AG04449 (cell line): ENCODE data around the gene MINDY3.

Experiments
- CTCF ChIA-PET: fragments of 350-600 bp; formaldehyde crosslinking; extraction: SDS; loops from one replicate; lab custom pipeline; 2021; ENCODE audit warnings: antibody characterized with exemption; lab: Yijun Ruan, JAX
- POLR2A ChIA-PET: fragments of 400-600, 350-600 bp; formaldehyde crosslinking; extraction: SDS; loops from one replicate; lab custom pipeline; 2020; ENCODE audit warnings: antibody characterized with exemption, inconsistent platforms; lab: Yijun Ruan, JAX
- DNase-seq: peaks from one replicate; pipeline ENCODE4 v3.0.0-alpha.2; 2010; ENCODE audit warnings: low read depth, low spot score
- H3K4me3 ChIP-seq: 2 replicates; pipeline ENCODE4 v1.5.1; 2011; ENCODE audit warnings: low read depth, mild to moderate bottlenecking, control low read depth, low read length
- CTCF ChIP-seq: IDR thresholded peaks from one replicate; pipeline ENCODE4 v1.5.1; 2011; ENCODE audit warnings: mild to moderate bottlenecking, moderate library complexity, low read length, control low read depth, inconsistent platforms; ENCODE audit not compliant: insufficient read depth; ENCODE audit errors: missing control alignments

The MINDY3 gene

DNA sequence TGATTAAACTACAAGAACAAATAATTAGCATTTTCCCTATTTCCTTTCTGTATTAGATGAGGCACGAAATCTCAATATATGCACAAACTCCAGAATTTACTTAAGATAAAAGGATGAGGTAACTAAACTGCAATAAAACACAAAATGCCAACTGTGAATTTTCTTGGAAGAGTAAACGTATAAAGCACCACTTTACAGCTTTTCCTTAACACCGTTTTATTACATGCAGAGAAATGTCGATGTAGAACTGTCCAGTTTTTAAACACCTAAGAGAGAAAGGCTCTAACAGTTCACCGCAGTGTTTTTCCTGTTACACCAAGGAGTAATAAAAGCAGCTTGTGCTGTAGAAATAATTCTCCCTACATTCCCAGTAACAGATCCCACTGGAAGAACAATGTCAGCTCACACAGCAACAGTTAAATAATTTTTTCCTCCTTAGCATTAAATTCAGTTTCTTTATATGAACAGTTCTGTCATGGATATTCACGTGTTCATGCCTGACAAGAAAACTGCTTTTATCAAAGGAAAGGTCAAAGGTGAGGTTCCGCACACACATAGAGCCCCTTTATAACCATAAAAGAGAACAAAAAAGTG, 52.0 kb downstream of the MINDY3 start:
- CTCF ChIA-PET, result interaction anchor here (0.6 to 1.6 kb wide), 5 partner anchors 16 to 389 kb away, joined by 3 read pairs; no protein-coding TSS in a partner anchor
- H3K4me3 ChIP-seq, result no peak overlapping the region
- no peak for TF ChIP-seq CTCF
- no peak for DNase-seq
- POLR2A ChIA-PET, result interaction anchor here (0.6 kb wide), 1 partner anchor 1265 kb away, joined by 3 read pairs; no protein-coding TSS in a partner anchor

- TF ChIP-seq CTCF, result no peak
- CTCF ChIA-PET, result interaction anchor here (0.7 to 1.9 kb wide), 4 partner anchors 11 to 220 kb away, joined by 3 to 7 read pairs (median 3); no protein-coding TSS in a partner anchor
- no peak overlapping the region for H3K4me3 ChIP-seq
- POLR2A ChIA-PET, result no interaction called here
- no peak for DNase-seq
These were observed 54.8 kb downstream of the MINDY3 start for GRCh38 chr10:15805395-15806058.

GRCh38 chr10:15804109-15804508, 56.2 kb downstream of the MINDY3 start:
- CTCF ChIA-PET, result interaction anchor here (1.0 to 1.5 kb wide), 3 partner anchors 14 to 369 kb away, joined by 3 read pairs; no protein-coding TSS in a partner anchor
- POLR2A ChIA-PET, result no interaction called here
- no peak for DNase-seq
- TF ChIP-seq CTCF, result no peak
- no peak overlapping the region for H3K4me3 ChIP-seq

DNA sequence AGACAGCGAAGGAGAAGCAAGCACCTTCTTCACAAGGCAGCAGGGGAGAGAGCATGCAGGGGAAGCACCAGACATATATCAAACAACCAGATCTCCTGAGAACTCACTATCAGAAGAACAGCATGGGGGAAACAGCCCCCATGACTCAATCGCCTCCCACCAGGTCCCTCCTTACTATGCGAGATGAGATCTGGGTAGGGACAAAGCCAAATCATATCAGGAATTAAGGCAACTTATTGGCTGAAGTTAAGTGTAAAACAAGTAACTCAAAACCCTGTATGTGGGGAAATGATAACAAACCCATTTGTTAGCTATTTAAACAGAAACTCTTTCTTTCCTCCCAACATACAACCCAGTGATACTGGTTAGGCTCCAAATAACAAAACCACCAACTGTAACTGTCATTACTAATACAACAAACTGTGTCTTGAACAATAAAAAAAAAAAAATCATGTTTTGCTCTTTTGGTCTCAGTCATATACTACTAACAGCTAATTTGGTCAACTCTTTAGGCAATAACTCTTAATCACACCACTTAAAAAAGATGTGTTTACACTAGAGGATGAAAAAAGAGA, 57.8 kb downstream of the MINDY3 start:
- no peak for DNase-seq
- CTCF ChIA-PET, result interaction anchor here (0.6 to 1.5 kb wide), 2 partner anchors 24 to 374 kb away, joined by 3 to 4 read pairs; no protein-coding TSS in a partner anchor
- POLR2A ChIA-PET, result no interaction called here
- no peak for TF ChIP-seq CTCF
- no peak overlapping the region for H3K4me3 ChIP-seq

- POLR2A ChIA-PET, result no interaction called here
- CTCF ChIA-PET, result interaction anchor here (1.5 kb wide), 1 partner anchor 25 kb away, joined by 3 read pairs; no protein-coding TSS in a partner anchor
- no peak overlapping the region for H3K4me3 ChIP-seq
- no peak for DNase-seq
- TF ChIP-seq CTCF, result no peak
These were observed 58.7 kb downstream of the MINDY3 start for GRCh38 chr10:15801641-15802040.

GRCh38 chr10:15801147-15801546, 59.2 kb downstream of the MINDY3 start:
- H3K4me3 ChIP-seq, result no peak overlapping the region
- CTCF ChIA-PET, result interaction anchor here (1.0 to 1.5 kb wide), 2 partner anchors 9 to 25 kb away, joined by 3 read pairs; no protein-coding TSS in a partner anchor
- POLR2A ChIA-PET, result no interaction called here
- no peak for DNase-seq
- TF ChIP-seq CTCF, result no peak
